Lung (tissue), 16 donors: Measurements from ENCODE around the gene DTNB. TPM values are rescaled to one million over a fixed set of nuclear protein-coding genes. Genes with fewer than 3 reads are reported as not detected.

Experiments used
- ATAC-seq: fragments of 200-7000 bp; cut with Tn5 transposase; one replicate; pipeline ENCODE4 v1.9.1; 2020; ENCODE audit warnings: moderate number of reproducible peaks; ENCODE audit not compliant: insufficient read depth, low FRiP score
- DNase-seq, 3 donors: peaks; one replicate each; pipeline ENCODE4 v3.0.0-alpha.2; 2013 to 2017
- H3K27ac ChIP-seq, 2 donors: one replicate each; pipeline ENCODE4 v1.5.1; 2013; ENCODE audit warnings: mild to moderate bottlenecking in 2 of 2, moderate library complexity in 2 of 2, control low read depth in 1 of 2, inconsistent platforms in 1 of 2, low read depth in 1 of 2, low read length in 1 of 2
- H3K27me3 ChIP-seq, 3 donors: one replicate each; pipeline ENCODE4 v1.5.1; 2013; ENCODE audit warnings: low read length in 2 of 3; ENCODE audit not compliant: control insufficient read depth in 3 of 3, insufficient read depth in 3 of 3
- H3K36me3 ChIP-seq, 4 donors: one replicate each; pipeline ENCODE4 v1.5.1; 2013; ENCODE audit warnings: low read length in 4 of 4, mild to moderate bottlenecking in 1 of 4, moderate library complexity in 1 of 4; ENCODE audit not compliant: control insufficient read depth in 4 of 4, insufficient read depth in 4 of 4
- H3K4me1 ChIP-seq, 5 donors: one replicate each; pipeline ENCODE4 v1.5.1; 2013; ENCODE audit warnings: low read length in 5 of 5, mild to moderate bottlenecking in 2 of 5, moderate library complexity in 1 of 5; ENCODE audit not compliant: control insufficient read depth in 5 of 5, insufficient read depth in 5 of 5
- H3K4me3 ChIP-seq: one replicate; pipeline ENCODE4 v1.5.1; 2013; ENCODE audit warnings: mild to moderate bottlenecking, control low read depth, moderate library complexity
- H3K9ac ChIP-seq, 2 donors: one replicate each; pipeline ENCODE4 v1.5.1; 2013; ENCODE audit warnings: low read length in 2 of 2, control low read depth in 1 of 2; ENCODE audit not compliant: insufficient read depth in 1 of 2
- H3K9me3 ChIP-seq, 4 donors: one replicate each; pipeline ENCODE4 v1.5.1; 2013; ENCODE audit warnings: low read length in 3 of 4, mild to moderate bottlenecking in 1 of 4, moderate library complexity in 1 of 4; ENCODE audit not compliant: control insufficient read depth in 4 of 4, insufficient read depth in 3 of 4
- CTCF ChIP-seq: IDR thresholded peaks from 2 replicates; pipeline ENCODE4 v1.5.1; 2012; ENCODE audit warnings: mild to moderate bottlenecking; ENCODE audit errors: control extremely low read depth, extremely low read depth
- WGBS, 2 donors: extraction: QIAGEN DNeasy Blood & Tissue Kit; methylation state at CpG; one replicate each; pipeline ENCODE4 v1.1.7; 2013; 5-methylcytosine and 5-hydroxymethylcytosine counted together
- long read RNA-seq, 5 donors: transcript quantifications; one replicate each; lab custom pipeline, GENCODE V29; 2026
- polyA plus RNA-seq, 2 donors: library from polyadenylated mRNA; stranded (reverse); fragments of 200-250 nt; gene quantifications; one replicate each; pipeline ENCODE4 v1.2.1, GENCODE V29; 2013
- total RNA-seq, 2 donors: library from RNA; depleted of rRNA in 1 of 2; stranded (reverse); fragments of >200 nt in 1 of 2; gene quantifications; one replicate each; pipeline ENCODE4 v1.2.1, GENCODE V29; 2014 to 2021
- donor health status: control.
- donor health status: control.
- donor health status: Bipolar disorder and iron deficiency.
- donor health status: healthy.
- donor health status: DM: yes; HTN: yes; CAD: no.

Gene DTNB
- total RNA-seq (10 to 100 TPM; 24.5 to 35.2 TPM), polyA plus RNA-seq (10 to 100 TPM; 10.1 to 16.4 TPM)
- long read RNA-seq, donor 1, partial matches to known transcripts, result 0 of 3 reads
- long read RNA-seq, donor 1, other reads (novel, unspliced or antisense), result 0 of 3 reads
- long read RNA-seq, donor 2, result 0 reads
- long read RNA-seq, donor 3, partial matches to known transcripts, result 0 of 1 reads
- long read RNA-seq, donor 3, other reads (novel, unspliced or antisense), result 0 of 1 reads
- long read RNA-seq, donor 4, result 0 reads
- long read RNA-seq, donor 5, partial matches to known transcripts, result 0 of 4 reads
- long read RNA-seq, donor 5, other reads (novel, unspliced or antisense), result 0 of 4 reads

- Histone ChIP-seq H3K27ac (peak within 1 kb of the TSS; percentile 91 to 94), H3K9ac (peak within 1 kb of the TSS in 1 of 2 donors; percentile 84), H3K4me3 (peak within 1 kb of the TSS; percentile 87), H3K36me3 (no peaks in the 10 kb centered on the region), H3K9me3 (no peaks in the 10 kb centered on the region), H3K4me1 (peaks cover 0 to 7% (median 3%) of the 10 kb centered on the region in 5 donors), H3K27me3 (no peaks in the 10 kb centered on the region)
- no peak for TF ChIP-seq CTCF
- DNase-seq, result peak; percentile 82 to 89 (median 85)
- peak; percentile 86 for ATAC-seq
- WGBS, 2 donors, result 1% methylated on average over 75 to 111 of the region's 111 CpGs
Observed at GRCh38 chr2:25673300-25674076, at the start of gene DTNB. TSS of gene DTNB (minus strand) at chr2:25673577. CDS start at chr2:25652660, 20,917 bp downstream.

GRCh38 chr2:25722224-25722623 is 48.8 kb upstream of the DTNB start:
- no peaks in the 10 kb centered on the region for H3K36me3 ChIP-seq
- ATAC-seq (no peak), DNase-seq (no peak)
- H3K9me3 ChIP-seq, result no peaks in the 10 kb centered on the region
- no peak for TF ChIP-seq CTCF
- H3K4me3 ChIP-seq, result no peak overlapping the region
- no peaks in the 10 kb centered on the region for H3K27me3 ChIP-seq
- H3K27ac ChIP-seq, result no peak overlapping the region
- peaks cover 0 to 9% (median 0%) of the 10 kb centered on the region in 5 donors for H3K4me1 ChIP-seq
- WGBS, 2 donors, result 81 to 87% methylated on average over 3 of the region's 3 CpGs
- H3K9ac ChIP-seq, result no peak overlapping the region

- H3K9me3 ChIP-seq, result no peaks in the 10 kb centered on the region
- no peaks in the 10 kb centered on the region for H3K27me3 ChIP-seq
- H3K27ac ChIP-seq, result no peak overlapping the region
- no peak for TF ChIP-seq CTCF
- 84 to 100% methylated on average over 1 of the region's 1 CpG for WGBS, 2 donors
- H3K36me3 ChIP-seq, result no peaks in the 10 kb centered on the region
- peaks cover 0 to 9% (median 0%) of the 10 kb centered on the region in 5 donors for H3K4me1 ChIP-seq
- ATAC-seq (no peak), DNase-seq (no peak)
- no peak overlapping the region for H3K9ac ChIP-seq
- H3K4me3 ChIP-seq, result no peak overlapping the region
Observed at GRCh38 chr2:25720575-25720974, 47.2 kb upstream of the DTNB start.
